Mucosa of stomach (tissue), 1 donor: ENCODE results near the gene EPC1.
A peak's percentile ranks its signal among the peaks of the same experiment; 100 is the strongest.
"Not testable (repeated sequence)": the region's sequence is repeated elsewhere in the genome, so short reads cannot be mapped to it uniquely, and the experiment has no call there.

ENCODE experiments used
- H3K27me3 ChIP-seq: one replicate; pipeline ENCODE4 v1.7.0; 2013; ENCODE audit warnings: mild to moderate bottlenecking, low read length; ENCODE audit not compliant: control insufficient read depth, insufficient read depth
- H3K36me3 ChIP-seq: one replicate; pipeline ENCODE4 v1.7.0; 2013; ENCODE audit warnings: low read length; ENCODE audit not compliant: control insufficient read depth, insufficient read depth
- H3K4me1 ChIP-seq: one replicate; pipeline ENCODE4 v1.7.0; 2013; ENCODE audit warnings: mild to moderate bottlenecking, low read length; ENCODE audit not compliant: control insufficient read depth, insufficient read depth
- H3K4me3 ChIP-seq: one replicate; pipeline ENCODE4 v1.7.0; 2013; ENCODE audit warnings: low read length
- H3K9ac ChIP-seq: one replicate; pipeline ENCODE4 v1.7.0; 2013; ENCODE audit warnings: mild to moderate bottlenecking, low read length, moderate library complexity
- H3K9me3 ChIP-seq: one replicate; pipeline ENCODE4 v1.7.0; 2013; ENCODE audit warnings: mild to moderate bottlenecking, low read length, moderate library complexity; ENCODE audit not compliant: control insufficient read depth
- donor health status: Pancreatic carcinoma.

EPC1 gene

DNA sequence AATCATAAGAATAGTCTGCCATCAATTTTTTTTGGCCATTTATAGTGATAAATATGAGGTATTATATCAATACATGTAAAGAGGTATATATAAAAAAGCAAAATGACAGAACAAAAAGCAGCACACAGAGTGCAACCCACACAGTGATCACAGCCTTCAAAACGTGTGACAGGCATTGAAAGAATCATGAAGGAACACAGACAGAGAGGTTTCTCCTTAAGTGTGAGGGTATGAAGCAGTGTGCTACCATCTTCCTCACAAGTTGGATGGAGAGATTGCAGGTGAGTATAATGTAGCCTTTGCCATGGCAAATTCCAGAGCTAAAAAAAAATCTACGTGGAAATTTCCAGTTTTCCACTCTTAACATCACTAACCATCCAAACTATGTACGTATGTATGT, 19.6 kb upstream of the EPC1 start:
- H3K4me3 ChIP-seq, result no peak overlapping the region
- no peaks in the 10 kb centered on the region for H3K9me3 ChIP-seq
- H3K36me3 ChIP-seq, result no peaks in the 10 kb centered on the region
- H3K9ac ChIP-seq, result no peak overlapping the region
- no peaks in the 10 kb centered on the region for H3K4me1 ChIP-seq
- no peaks in the 10 kb centered on the region for H3K27me3 ChIP-seq

GRCh38 chr10:32366111-32366510, 19.2 kb upstream of the EPC1 start:
- Histone ChIP-seq H3K4me1 (no peaks in the 10 kb centered on the region), H3K9ac (no peak overlapping the region), H3K27me3 (no peaks in the 10 kb centered on the region), H3K9me3 (no peaks in the 10 kb centered on the region), H3K4me3 (no peak overlapping the region), H3K36me3 (no peaks in the 10 kb centered on the region)

DNA sequence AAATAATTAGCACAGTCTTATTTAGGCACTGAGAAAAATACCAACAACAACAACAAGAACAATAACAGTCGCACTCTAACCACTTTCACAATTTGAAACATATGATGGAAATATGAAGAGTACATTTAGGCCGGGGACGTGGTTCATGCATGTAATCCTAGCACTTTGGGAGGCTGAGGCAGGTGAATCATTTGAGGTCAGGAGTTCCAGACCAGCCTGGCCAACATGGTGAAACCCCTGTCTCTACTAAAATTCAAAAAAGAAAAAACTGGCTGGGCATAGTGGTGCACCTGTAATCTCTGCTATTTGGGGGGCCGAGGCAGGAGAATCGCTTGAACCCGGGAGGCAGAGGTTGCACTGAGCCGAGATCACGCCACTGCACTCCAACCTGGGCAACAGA, 18.4 kb upstream of the EPC1 start:
- not testable (repeated sequence) for H3K27me3 ChIP-seq, H3K4me3 ChIP-seq, H3K9me3 ChIP-seq, H3K9ac ChIP-seq, H3K4me1 ChIP-seq, H3K36me3 ChIP-seq

DNA sequence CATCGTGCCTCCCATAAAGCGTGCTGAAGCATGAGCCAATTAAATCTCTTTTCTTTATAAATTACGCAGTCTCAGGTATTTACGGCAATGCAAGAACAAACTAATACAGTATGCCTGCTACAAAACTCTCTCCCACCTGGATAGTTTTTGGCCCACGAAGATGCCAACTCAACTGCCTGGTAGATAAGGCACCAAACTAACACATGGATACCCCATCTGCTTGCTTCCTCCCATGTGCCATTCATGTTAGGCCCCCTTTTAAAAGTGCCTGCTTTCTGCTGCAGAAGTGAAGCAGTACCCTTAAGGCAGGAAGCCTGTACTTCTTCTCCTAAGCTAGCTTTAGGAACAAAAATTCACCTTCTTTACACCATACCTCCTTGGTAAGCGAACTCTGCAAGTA, 15.6 kb upstream of the EPC1 start:
- no peaks in the 10 kb centered on the region for H3K9me3 ChIP-seq
- H3K27me3 ChIP-seq, result no peaks in the 10 kb centered on the region
- no peaks in the 10 kb centered on the region for H3K4me1 ChIP-seq
- H3K36me3 ChIP-seq, result no peaks in the 10 kb centered on the region
- H3K9ac ChIP-seq, result no peak overlapping the region
- H3K4me3 ChIP-seq, result no peak overlapping the region

DNA sequence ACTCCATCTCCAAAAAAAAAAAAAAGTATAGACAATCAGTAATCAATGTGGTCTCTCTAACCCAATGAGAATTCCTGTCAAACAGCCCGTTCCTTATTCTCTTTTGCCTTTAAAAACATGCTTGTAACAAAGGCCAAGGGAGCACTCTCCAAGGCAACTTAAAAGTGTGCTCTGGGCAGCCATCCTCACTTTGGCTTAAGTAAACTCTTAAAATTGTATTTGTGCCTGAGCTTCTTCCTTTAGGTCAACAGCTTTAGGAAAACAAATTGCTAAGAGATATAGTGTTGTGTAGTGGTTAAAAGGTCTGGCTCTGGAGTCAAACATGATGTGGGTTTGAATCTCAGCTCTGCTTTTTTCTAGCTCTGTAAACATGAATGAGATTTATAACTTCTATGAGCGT, 13.9 kb upstream of the EPC1 start:
- H3K36me3 ChIP-seq, result no peaks in the 10 kb centered on the region
- no peak overlapping the region for H3K9ac ChIP-seq
- H3K27me3 ChIP-seq, result no peaks in the 10 kb centered on the region
- no peaks in the 10 kb centered on the region for H3K4me1 ChIP-seq
- H3K4me3 ChIP-seq, result no peak overlapping the region
- no peaks in the 10 kb centered on the region for H3K9me3 ChIP-seq

DNA sequence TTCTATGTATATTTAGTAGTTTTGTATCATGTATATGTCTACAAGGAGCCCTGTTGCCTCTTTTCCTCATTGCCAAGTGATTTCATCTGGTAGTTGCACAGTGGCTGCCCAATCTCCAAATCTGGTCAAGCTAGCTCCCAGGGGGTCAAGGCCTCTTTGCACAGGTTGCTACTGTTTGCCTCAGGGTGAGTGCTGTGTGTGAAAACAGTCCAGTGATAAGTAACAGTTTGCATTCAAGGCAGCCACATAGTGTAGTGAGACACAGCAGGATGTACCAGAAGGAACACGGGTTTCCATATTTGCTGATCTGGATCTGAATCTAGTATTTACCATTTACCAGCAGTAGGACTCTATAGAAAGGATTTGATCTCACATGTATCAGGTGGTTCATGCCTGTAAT, 13.3 kb upstream of the EPC1 start:
- Histone ChIP-seq H3K27me3 (no peaks in the 10 kb centered on the region), H3K4me3 (no peak overlapping the region), H3K9me3 (no peaks in the 10 kb centered on the region), H3K4me1 (no peaks in the 10 kb centered on the region), H3K36me3 (no peaks in the 10 kb centered on the region), H3K9ac (no peak overlapping the region)

DNA sequence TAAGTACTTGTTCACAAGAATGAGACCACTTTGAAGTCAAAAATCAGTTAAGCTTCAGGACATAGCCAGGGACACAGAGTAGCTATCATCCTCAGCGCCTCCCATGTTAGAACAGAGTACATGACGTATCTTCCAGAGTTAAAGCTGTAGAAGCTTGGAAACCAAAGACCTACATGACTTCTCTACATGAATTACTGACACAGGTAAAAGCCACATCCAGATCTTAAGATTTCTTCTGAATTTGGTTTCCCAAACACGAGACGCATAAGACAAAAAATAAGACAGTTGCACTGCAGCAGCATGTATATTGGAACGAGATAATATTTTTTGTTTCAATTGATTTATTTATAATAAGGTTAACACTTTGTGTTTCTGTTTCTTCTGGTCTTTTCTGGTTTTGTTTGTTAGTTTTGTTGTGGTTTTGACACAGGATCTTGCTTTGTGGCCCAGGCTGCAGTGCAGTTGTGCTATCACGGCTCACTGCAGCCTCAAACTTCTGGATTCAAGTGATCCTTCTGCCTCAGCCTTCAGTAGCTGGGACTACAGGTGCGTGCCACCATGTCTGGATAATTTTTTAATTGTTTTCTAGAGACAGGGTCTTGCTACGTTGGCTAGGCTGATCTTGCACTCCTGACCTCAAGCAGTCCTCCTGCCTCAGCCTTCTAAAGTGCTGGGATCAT, 10.2 kb upstream of the EPC1 start:
- H3K9ac ChIP-seq, result no peak overlapping the region
- no peaks in the 10 kb centered on the region for H3K9me3 ChIP-seq
- no peak overlapping the region for H3K4me3 ChIP-seq
- H3K4me1 ChIP-seq, result peaks cover 13% of the 10 kb centered on the region
- no peaks in the 10 kb centered on the region for H3K36me3 ChIP-seq
- H3K27me3 ChIP-seq, result no peaks in the 10 kb centered on the region

GRCh38 chr10:32354690-32355089, 7.7 kb upstream of the EPC1 start:
- H3K4me1 ChIP-seq, result peaks cover 14% of the 10 kb centered on the region
- not testable (repeated sequence) for H3K27me3 ChIP-seq, H3K9me3 ChIP-seq, H3K4me3 ChIP-seq, H3K9ac ChIP-seq, H3K36me3 ChIP-seq

DNA sequence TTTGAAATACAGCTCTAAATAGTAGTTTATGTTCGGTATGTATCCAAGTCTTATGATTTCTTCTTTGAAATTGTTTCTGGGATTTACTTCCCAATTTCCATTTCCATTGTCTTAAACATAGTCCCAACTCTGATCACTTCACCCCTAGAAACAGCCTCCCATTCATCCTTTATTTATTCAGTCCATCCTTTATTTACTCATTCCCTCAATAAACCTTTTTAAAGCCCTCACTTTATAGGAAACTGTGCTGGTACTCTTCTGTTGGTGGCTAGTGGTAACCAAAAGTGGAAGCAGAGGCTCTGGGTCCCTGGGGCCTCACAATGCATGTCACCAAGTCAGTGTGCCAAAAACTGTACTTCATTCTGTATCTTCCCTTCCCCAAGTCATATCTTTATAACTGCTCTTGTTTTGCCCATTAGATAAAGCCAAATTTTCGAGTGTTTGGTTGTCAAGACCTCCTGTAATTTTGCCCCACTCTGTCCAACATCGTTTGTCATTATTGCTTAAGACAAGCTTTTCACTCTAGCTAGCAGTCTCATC, 3.9 kb upstream of the EPC1 start:
- peaks cover 14% of the 10 kb centered on the region for H3K4me1 ChIP-seq
- H3K27me3 ChIP-seq, result no peaks in the 10 kb centered on the region
- H3K4me3 ChIP-seq, result no peak overlapping the region
- no peak overlapping the region for H3K9ac ChIP-seq
- H3K9me3 ChIP-seq, result no peaks in the 10 kb centered on the region
- H3K36me3 ChIP-seq, result no peaks in the 10 kb centered on the region

DNA sequence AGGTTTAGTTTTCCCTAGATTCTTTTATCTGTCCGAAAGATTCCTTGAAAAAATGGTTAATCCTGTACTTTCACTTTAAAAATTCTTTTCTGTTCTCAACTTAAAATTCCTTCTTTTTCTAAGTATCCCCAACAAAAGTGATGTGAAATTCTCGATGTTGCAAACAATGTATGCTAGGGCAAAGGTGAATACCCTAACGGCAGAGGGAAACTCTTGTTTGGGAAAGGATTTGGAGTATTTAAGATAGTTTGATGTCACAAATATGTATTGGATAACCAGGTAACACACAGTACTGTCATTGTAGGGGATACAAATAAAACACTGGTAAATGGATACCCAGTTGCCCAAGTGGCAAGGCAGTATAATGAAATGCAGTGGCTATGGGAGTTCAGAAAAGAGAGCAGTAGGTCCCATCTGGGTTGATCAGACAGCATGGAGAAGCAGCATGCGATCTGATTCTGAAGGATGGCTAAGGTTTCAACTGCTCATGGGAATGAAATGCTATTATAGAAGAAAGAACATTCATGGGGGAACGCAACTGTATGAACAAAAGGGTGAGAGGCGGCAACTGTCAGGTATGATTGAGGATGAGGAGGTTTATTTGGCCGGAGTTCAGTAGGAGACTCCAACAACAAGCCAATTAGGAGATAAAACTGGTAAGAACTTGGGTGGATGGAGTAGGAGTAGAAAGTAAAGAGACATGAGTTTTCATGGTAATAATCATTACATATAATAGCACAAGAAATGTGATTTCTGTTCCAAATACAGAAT, 3.2 kb upstream of the EPC1 start:
- H3K9me3 ChIP-seq, result no peaks in the 10 kb centered on the region
- H3K36me3 ChIP-seq, result no peaks in the 10 kb centered on the region
- peaks cover 14% of the 10 kb centered on the region for H3K4me1 ChIP-seq
- H3K9ac ChIP-seq, result no peak overlapping the region
- no peaks in the 10 kb centered on the region for H3K27me3 ChIP-seq
- no peak overlapping the region for H3K4me3 ChIP-seq

GRCh38 chr10:32349199-32349585, 2.2 kb upstream of the EPC1 start:
- Histone ChIP-seq H3K4me1 (peaks cover 23% of the 10 kb centered on the region), H3K9ac (no peak overlapping the region), H3K4me3 (no peak overlapping the region), H3K27me3 (no peaks in the 10 kb centered on the region), H3K36me3 (no peaks in the 10 kb centered on the region), H3K9me3 (no peaks in the 10 kb centered on the region)

GRCh38 chr10:32348297-32349198, 1.6 kb upstream of the EPC1 start:
- peaks cover 26% of the 10 kb centered on the region for H3K4me1 ChIP-seq
- no peak overlapping the region for H3K9ac ChIP-seq
- no peaks in the 10 kb centered on the region for H3K27me3 ChIP-seq
- H3K9me3 ChIP-seq, result no peaks in the 10 kb centered on the region
- H3K4me3 ChIP-seq, result peak overlapping the region; percentile 9
- H3K36me3 ChIP-seq, result no peaks in the 10 kb centered on the region
